ENCODE measurements around the gene OAS3.

The OAS3 gene

GRCh38 chr12:112971248-112971647, 33.0 kb downstream of the OAS3 start:
- Histone ChIP-seq H4K20me1 (ENCODE audit: insufficient read depth, low read length, poor library complexity, severe bottlenecking) (no peaks in the 10 kb centered on the region), H3K27me3 (ENCODE audit: insufficient read depth, low read length, poor library complexity, severe bottlenecking) (no peaks in the 10 kb centered on the region), H3K4me1 (ENCODE audit: insufficient read depth, low read length, poor library complexity, severe bottlenecking) (peaks cover 9% of the 10 kb centered on the region), H3K9me3 (ENCODE audit: insufficient read depth, low read depth, low read length) (no peaks in the 10 kb centered on the region), H3K9ac (ENCODE audit: low read depth, low read length, poor library complexity, severe bottlenecking) (no peak overlapping the region), H3K36me3 (ENCODE audit: insufficient read depth, low read length) (peaks cover 29% of the 10 kb centered on the region; the same call in 1 of the 2 replicates), H3K4me3 (ENCODE audit: low read length, poor library complexity, severe bottlenecking) (no peak overlapping the region), H3K9me2 (replicated peaks; ENCODE audit: low read depth, low read length) (no peaks in the 10 kb centered on the region), H3K79me2 (ENCODE audit: insufficient read depth, low read length) (no peaks in the 10 kb centered on the region), H2AFZ (ENCODE audit: low read length) (no peak overlapping the region), H3K4me2 (ENCODE audit: low read depth, low read length, poor library complexity, severe bottlenecking) (peak overlapping the region; percentile 4), H3F3A (ENCODE audit: low read depth) (no peaks in the 10 kb centered on the region)
- TF ChIP-seq EZH2phosphoT487 (IDR thresholded peaks at IDR 0.05; ENCODE audit: borderline replicate concordance) = no peak
- TF ChIP-seq, protein P1, sequence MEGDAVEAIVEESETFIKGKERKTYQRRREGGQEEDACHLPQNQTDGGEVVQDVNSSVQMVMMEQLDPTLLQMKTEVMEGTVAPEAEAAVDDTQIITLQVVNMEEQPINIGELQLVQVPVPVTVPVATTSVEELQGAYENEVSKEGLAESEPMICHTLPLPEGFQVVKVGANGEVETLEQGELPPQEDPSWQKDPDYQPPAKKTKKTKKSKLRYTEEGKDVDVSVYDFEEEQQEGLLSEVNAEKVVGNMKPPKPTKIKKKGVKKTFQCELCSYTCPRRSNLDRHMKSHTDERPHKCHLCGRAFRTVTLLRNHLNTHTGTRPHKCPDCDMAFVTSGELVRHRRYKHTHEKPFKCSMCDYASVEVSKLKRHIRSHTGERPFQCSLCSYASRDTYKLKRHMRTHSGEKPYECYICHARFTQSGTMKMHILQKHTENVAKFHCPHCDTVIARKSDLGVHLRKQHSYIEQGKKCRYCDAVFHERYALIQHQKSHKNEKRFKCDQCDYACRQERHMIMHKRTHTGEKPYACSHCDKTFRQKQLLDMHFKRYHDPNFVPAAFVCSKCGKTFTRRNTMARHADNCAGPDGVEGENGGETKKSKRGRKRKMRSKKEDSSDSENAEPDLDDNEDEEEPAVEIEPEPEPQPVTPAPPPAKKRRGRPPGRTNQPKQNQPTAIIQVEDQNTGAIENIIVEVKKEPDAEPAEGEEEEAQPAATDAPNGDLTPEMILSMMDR (conservative IDR thresholded peaks at IDR 0.05; ENCODE audit: low read length) = no peak

DNA sequence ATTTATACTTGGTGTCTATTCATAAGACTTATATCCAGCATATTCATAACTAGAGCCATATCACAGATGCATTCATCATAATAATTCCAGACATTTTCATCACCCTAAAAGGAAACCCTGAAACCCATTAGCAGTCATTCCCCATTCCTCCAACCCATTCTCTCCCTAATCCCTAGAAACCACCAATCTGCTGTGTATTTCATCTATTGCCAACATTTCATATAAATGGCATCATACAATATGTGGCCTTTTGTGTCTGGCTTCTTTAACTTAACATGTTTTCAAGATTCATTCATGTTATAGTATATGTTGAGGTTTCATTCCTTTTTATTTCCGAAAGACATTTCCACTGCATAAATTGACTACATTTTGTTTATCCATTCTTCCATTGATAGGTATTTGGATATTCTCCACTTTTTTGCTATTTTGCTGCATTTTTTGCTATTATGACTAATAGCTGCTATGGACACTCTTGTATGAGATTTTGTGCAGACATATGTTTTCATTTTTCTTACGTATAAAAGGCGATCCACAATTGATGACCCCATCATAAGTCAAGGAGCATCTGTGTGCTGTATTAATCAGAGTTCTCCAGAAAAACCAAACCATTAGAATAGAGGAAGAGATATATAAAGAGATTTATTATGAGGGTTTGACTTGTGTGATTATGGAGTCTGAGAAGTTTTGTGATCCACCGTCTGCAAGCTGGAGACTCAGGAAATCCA, 34.9 kb downstream of the OAS3 start:
- Histone ChIP-seq H3K9me2 (replicated peaks; ENCODE audit: low read depth, low read length) (no peaks in the 10 kb centered on the region), H3K4me1 (ENCODE audit: insufficient read depth, low read length, poor library complexity, severe bottlenecking) (peaks cover 15% of the 10 kb centered on the region), H3K9me3 (ENCODE audit: insufficient read depth, low read depth, low read length) (no peaks in the 10 kb centered on the region), H3K4me2 (ENCODE audit: low read depth, low read length, poor library complexity, severe bottlenecking) (no peak overlapping the region), H3K9ac (ENCODE audit: low read depth, low read length, poor library complexity, severe bottlenecking) (no peak overlapping the region), H4K20me1 (ENCODE audit: insufficient read depth, low read length, poor library complexity, severe bottlenecking) (no peaks in the 10 kb centered on the region), H3K79me2 (ENCODE audit: insufficient read depth, low read length) (no peaks in the 10 kb centered on the region), H3K4me3 (ENCODE audit: low read length, poor library complexity, severe bottlenecking) (no peak overlapping the region), H3K27me3 (ENCODE audit: insufficient read depth, low read length, poor library complexity, severe bottlenecking) (no peaks in the 10 kb centered on the region), H3K36me3 (ENCODE audit: insufficient read depth, low read length) (peaks cover 12% of the 10 kb centered on the region; the same call in 1 of the 2 replicates), H3F3A (ENCODE audit: low read depth) (no peaks in the 10 kb centered on the region), H2AFZ (ENCODE audit: low read length) (no peak overlapping the region)
- TF ChIP-seq, protein P1 (conservative IDR thresholded peaks at IDR 0.05; ENCODE audit: low read length) = no peak
- no peak for TF ChIP-seq EZH2phosphoT487 (IDR thresholded peaks at IDR 0.05; ENCODE audit: borderline replicate concordance)

DNA sequence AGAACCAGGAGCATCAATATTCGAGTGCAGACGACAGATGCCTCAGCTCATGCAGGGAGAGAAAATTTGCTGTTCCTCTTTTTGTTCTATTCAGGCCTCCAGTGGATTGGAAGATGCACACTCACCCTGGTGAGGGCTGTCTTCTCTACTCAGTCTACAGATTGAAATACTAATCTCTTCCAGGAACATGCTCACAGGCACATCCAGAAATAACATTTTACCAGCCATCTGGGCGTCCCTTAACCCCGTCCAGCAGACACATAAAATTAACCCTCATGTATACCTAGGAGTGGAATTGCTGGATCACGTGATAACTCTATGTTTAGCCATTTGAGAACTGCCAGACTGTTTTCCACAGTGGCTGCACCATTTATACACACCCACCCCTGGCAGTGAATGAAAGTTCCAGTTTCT, 35.6 kb downstream of the OAS3 start:
- no peaks in the 10 kb centered on the region for H3K79me2 ChIP-seq (ENCODE audit: insufficient read depth, low read length)
- H4K20me1 ChIP-seq (ENCODE audit: insufficient read depth, low read length, poor library complexity, severe bottlenecking) = no peaks in the 10 kb centered on the region
- no peak overlapping the region for H3K4me2 ChIP-seq (ENCODE audit: low read depth, low read length, poor library complexity, severe bottlenecking)
- H3K4me3 ChIP-seq (ENCODE audit: low read length, poor library complexity, severe bottlenecking) = no peak overlapping the region
- no peak overlapping the region for H3K9ac ChIP-seq (ENCODE audit: low read depth, low read length, poor library complexity, severe bottlenecking)
- H3K27me3 ChIP-seq (ENCODE audit: insufficient read depth, low read length, poor library complexity, severe bottlenecking) = no peaks in the 10 kb centered on the region
- no peak overlapping the region for H2AFZ ChIP-seq (ENCODE audit: low read length)
- H3K4me1 ChIP-seq (ENCODE audit: insufficient read depth, low read length, poor library complexity, severe bottlenecking) = peaks cover 15% of the 10 kb centered on the region
- H3K9me3 ChIP-seq (ENCODE audit: insufficient read depth, low read depth, low read length) = no peaks in the 10 kb centered on the region
- H3F3A ChIP-seq (ENCODE audit: low read depth) = no peaks in the 10 kb centered on the region
- peaks cover 9% of the 10 kb centered on the region; the same call in 1 of the 2 replicates for H3K36me3 ChIP-seq (ENCODE audit: insufficient read depth, low read length)
- TF ChIP-seq, protein P1 (conservative IDR thresholded peaks at IDR 0.05; ENCODE audit: low read length) = no peak
- TF ChIP-seq EZH2phosphoT487 (IDR thresholded peaks at IDR 0.05; ENCODE audit: borderline replicate concordance) = no peak
- H3K9me2 ChIP-seq (replicated peaks; ENCODE audit: low read depth, low read length) = no peaks in the 10 kb centered on the region
